Liver (tissue), 9 donors: ENCODE data around the gene RNF144A. TPM values are rescaled to one million over a fixed set of nuclear protein-coding genes. Genes with fewer than 3 reads are reported as not detected.

Source experiments
- DNase-seq: peaks from one replicate; pipeline ENCODE4 v3.0.0-alpha.2; 2017; ENCODE audit warnings: low spot score
- H3K27ac ChIP-seq, 2 donors: one replicate each; pipeline ENCODE4 v1.7.0; 2013; ENCODE audit warnings: inconsistent platforms in 2 of 2, low read length in 2 of 2, control low read depth in 1 of 2, low read depth in 1 of 2, mild to moderate bottlenecking in 1 of 2
- H3K27me3 ChIP-seq, 4 donors: one replicate each; pipeline versions ENCODE4 v1.6.1 to v1.7.0; 2013; ENCODE audit warnings: low read length in 3 of 4, inconsistent platforms in 1 of 4, mild to moderate bottlenecking in 1 of 4, moderate library complexity in 1 of 4; ENCODE audit not compliant: control insufficient read depth in 4 of 4, insufficient read depth in 4 of 4
- H3K36me3 ChIP-seq, 4 donors: one replicate each; pipeline versions ENCODE4 v1.6.1 to v1.7.0; 2013; ENCODE audit warnings: low read length in 3 of 4, mild to moderate bottlenecking in 3 of 4, low read depth in 1 of 4, moderate library complexity in 1 of 4; ENCODE audit not compliant: control insufficient read depth in 4 of 4, insufficient read depth in 3 of 4
- H3K4me1 ChIP-seq, 4 donors: one replicate each; pipeline versions ENCODE4 v1.6.1 to v1.7.0; 2013; ENCODE audit warnings: low read length in 3 of 4, mild to moderate bottlenecking in 3 of 4, moderate library complexity in 1 of 4; ENCODE audit not compliant: control insufficient read depth in 4 of 4, insufficient read depth in 4 of 4
- H3K4me3 ChIP-seq, 3 donors: one replicate each; pipeline versions ENCODE4 v1.6.1 to v1.7.0; 2013; ENCODE audit warnings: low read length in 3 of 3, control low read depth in 1 of 3, low read depth in 1 of 3, mild to moderate bottlenecking in 1 of 3
- H3K9ac ChIP-seq, 2 donors: one replicate each; pipeline ENCODE4 v1.7.0; 2013; ENCODE audit warnings: low read length in 2 of 2, mild to moderate bottlenecking in 2 of 2, moderate library complexity in 2 of 2, control low read depth in 1 of 2, low read depth in 1 of 2
- H3K9me3 ChIP-seq, 4 donors: one replicate each; pipeline versions ENCODE4 v1.6.1 to v1.7.0; 2013; ENCODE audit warnings: low read length in 3 of 4; ENCODE audit not compliant: control insufficient read depth in 4 of 4
- EGR1 ChIP-seq, 2 donors: IDR thresholded peaks; 2 replicates each; pipeline ENCODE4 v1.6.1; 2016 to 2018; ENCODE audit warnings: antibody characterized with exemption in 2 of 2, low read depth in 2 of 2
- FOXA1 ChIP-seq: IDR thresholded peaks from 2 replicates; pipeline ENCODE4 v1.6.1; 2016; ENCODE audit warnings: antibody characterized with exemption
- FOXA2 ChIP-seq: IDR thresholded peaks from 2 replicates; pipeline ENCODE4 v1.6.1; 2016; ENCODE audit warnings: antibody characterized with exemption
- GABPA ChIP-seq, 2 donors: IDR thresholded peaks in 1 of 2; conservative IDR thresholded peaks in 1 of 2; 2 replicates each; pipeline ENCODE4 v1.6.1; 2016; ENCODE audit warnings: antibody characterized with exemption in 2 of 2, mild to moderate bottlenecking in 1 of 2, moderate library complexity in 1 of 2
- HNF4A ChIP-seq, 2 donors: conservative IDR thresholded peaks; 2 replicates each; pipeline ENCODE4 v1.6.1; 2016; ENCODE audit warnings: antibody characterized with exemption in 2 of 2, mild to moderate bottlenecking in 2 of 2
- HNF4G ChIP-seq: IDR thresholded peaks from 2 replicates; pipeline ENCODE4 v1.6.1; 2016; ENCODE audit warnings: antibody characterized with exemption
- JUND ChIP-seq, 2 donors: IDR thresholded peaks; 2 replicates each; pipeline ENCODE4 v1.6.1; 2016; ENCODE audit warnings: antibody characterized with exemption in 2 of 2
- MAX ChIP-seq: IDR thresholded peaks from 2 replicates; pipeline ENCODE4 v1.6.1; 2016; ENCODE audit warnings: antibody characterized with exemption
- NR2F2 ChIP-seq: IDR thresholded peaks from 2 replicates; pipeline ENCODE4 v1.6.1; 2016; ENCODE audit warnings: antibody characterized with exemption
- RAD21 ChIP-seq, 2 donors: IDR thresholded peaks; 2 replicates each; pipeline ENCODE4 v1.6.1; 2016; ENCODE audit warnings: antibody characterized with exemption in 2 of 2, mild to moderate bottlenecking in 2 of 2
- REST ChIP-seq: IDR thresholded peaks from 2 replicates; pipeline ENCODE4 v1.6.1; 2016; ENCODE audit warnings: antibody characterized with exemption, mild to moderate bottlenecking
- RXRA ChIP-seq, 2 donors: IDR thresholded peaks; 2 replicates each; pipeline ENCODE4 v1.6.1; 2017 to 2018; ENCODE audit warnings: antibody characterized with exemption in 2 of 2, mild to moderate bottlenecking in 1 of 2
- SP1 ChIP-seq: IDR thresholded peaks from 2 replicates; pipeline ENCODE4 v1.6.1; 2018; ENCODE audit warnings: antibody characterized with exemption, mild to moderate bottlenecking
- TAF1 ChIP-seq: conservative IDR thresholded peaks from 2 replicates; pipeline ENCODE4 v1.6.1; 2016; ENCODE audit warnings: antibody characterized with exemption, mild to moderate bottlenecking
- YY1 ChIP-seq: IDR thresholded peaks from 2 replicates; pipeline ENCODE4 v1.6.1; 2016; ENCODE audit warnings: antibody characterized with exemption, mild to moderate bottlenecking
- WGBS: extraction: QIAGEN DNeasy Blood & Tissue Kit; methylation state at CpG from one replicate; pipeline ENCODE4 v1.1.7; 2013; 5-methylcytosine and 5-hydroxymethylcytosine counted together
- polyA plus RNA-seq, 2 donors: library from polyadenylated mRNA; stranded (reverse) in 1 of 2; unstranded in 1 of 2; fragments of 200-250 nt in 1 of 2; fragments of >200 nt in 1 of 2; fragmentation: Nextera tagmentation in 1 of 2; extraction: Ambion mirVana in 1 of 2; gene quantifications; one replicate each; pipeline versions ENCODE4 v1.2.1 to v1.2.3, GENCODE V29; 2013 to 2015
- total RNA-seq, 2 donors: library from RNA; depleted of rRNA; stranded (reverse); fragments of >200 nt; gene quantifications; one replicate each; pipeline ENCODE4 v1.2.3, GENCODE V29; 2014
- TF ChIP-seq, protein P1 (sequence below): IDR thresholded peaks from 2 replicates; pipeline ENCODE4 v1.6.1; 2016; ENCODE audit warnings: antibody characterized with exemption
- TF ChIP-seq, protein P2 (sequence below): fragments of 150-350 bp; IDR thresholded peaks from 2 replicates; pipeline ENCODE4 v1.5.1; 2017; ENCODE audit warnings: improper control_type of control experiment, low read depth, low read length; ENCODE audit not compliant: missing input control
- donor health status: healthy.
- donor health status: healthy.
- donor health status: healthy.
- donor health status: healthy.
- donor health status: healthy.

Gene RNF144A
- total and polyA plus RNA-seq, 4 donors: 1.0 to 10.4 (median 2.3) TPM

DNA sequence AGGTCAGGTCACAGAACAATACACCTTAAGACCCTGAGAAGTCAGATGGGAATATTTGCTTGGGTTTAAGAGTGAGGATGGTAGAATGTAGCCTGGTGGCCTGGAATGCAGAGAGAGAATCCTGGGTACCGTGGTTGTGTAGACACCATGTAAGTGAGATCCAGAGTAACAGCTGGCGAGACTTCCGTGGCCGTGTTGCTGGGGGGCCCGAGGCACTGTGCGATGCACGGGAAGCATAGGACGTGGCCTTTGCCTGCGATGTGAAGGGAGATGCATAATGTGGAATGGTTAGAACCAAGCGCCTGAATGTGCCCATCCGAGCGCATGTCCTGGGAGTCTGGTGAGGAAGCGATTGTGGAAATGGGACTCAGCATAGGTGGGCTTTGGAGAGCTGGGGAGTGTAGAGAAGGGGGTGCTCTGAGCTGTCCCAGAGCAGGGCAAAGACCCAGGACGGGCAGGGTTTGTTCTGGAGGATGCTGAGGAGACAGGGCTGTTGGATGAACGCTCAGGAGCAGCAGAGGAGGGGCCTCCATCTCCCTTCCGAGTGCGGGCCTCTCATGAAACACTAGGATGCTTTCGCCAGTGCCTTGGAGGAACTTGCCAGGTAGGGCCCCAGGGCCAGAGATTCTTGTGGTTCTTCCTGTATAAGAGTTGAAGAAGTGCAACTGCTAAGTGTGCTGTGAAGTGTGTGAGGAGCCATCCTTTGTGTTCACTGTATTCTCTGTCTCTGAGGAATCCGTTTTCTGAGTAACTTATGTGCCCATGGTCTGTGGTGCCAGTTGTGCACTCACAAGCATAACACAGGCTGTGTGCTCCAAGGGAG, 7.1 kb downstream of the RNF144A start:
- Histone ChIP-seq H3K4me1 (peaks cover 0 to 5% (median 4%) of the 10 kb centered on the region in 4 donors), H3K36me3 (no peaks in the 10 kb centered on the region), H3K27ac (no peak overlapping the region), H3K27me3 (no peaks in the 10 kb centered on the region), H3K9me3 (no peaks in the 10 kb centered on the region), H3K9ac (no peak overlapping the region), H3K4me3 (no peak overlapping the region)
- TF ChIP-seq REST (no peak), HNF4G (no peak), FOXA2 (no peak), GABPA (IDR thresholded peaks at IDR 0.05 in 1 of 2, conservative IDR thresholded peaks at IDR 0.05 in 1 of 2) (no peak), NR2F2 (no peak), YY1 (no peak), TAF1 (no peak), RAD21 (IDR thresholded peaks at IDR 0.05) (no peak), HNF4A (conservative IDR thresholded peaks at IDR 0.05) (no peak), RXRA (IDR thresholded peaks at IDR 0.05) (no peak), SP1 (no peak), MAX (no peak), FOXA1 (no peak), JUND (IDR thresholded peaks at IDR 0.05) (no peak), EGR1 (IDR thresholded peaks at IDR 0.05; ENCODE audit: low read depth in 2 of 2) (no peak)
- TF ChIP-seq, protein P1, sequence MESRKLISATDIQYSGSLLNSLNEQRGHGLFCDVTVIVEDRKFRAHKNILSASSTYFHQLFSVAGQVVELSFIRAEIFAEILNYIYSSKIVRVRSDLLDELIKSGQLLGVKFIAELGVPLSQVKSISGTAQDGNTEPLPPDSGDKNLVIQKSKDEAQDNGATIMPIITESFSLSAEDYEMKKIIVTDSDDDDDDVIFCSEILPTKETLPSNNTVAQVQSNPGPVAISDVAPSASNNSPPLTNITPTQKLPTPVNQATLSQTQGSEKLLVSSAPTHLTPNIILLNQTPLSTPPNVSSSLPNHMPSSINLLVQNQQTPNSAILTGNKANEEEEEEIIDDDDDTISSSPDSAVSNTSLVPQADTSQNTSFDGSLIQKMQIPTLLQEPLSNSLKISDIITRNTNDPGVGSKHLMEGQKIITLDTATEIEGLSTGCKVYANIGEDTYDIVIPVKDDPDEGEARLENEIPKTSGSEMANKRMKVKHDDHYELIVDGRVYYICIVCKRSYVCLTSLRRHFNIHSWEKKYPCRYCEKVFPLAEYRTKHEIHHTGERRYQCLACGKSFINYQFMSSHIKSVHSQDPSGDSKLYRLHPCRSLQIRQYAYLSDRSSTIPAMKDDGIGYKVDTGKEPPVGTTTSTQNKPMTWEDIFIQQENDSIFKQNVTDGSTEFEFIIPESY: no peak
- TF ChIP-seq, protein P2, sequence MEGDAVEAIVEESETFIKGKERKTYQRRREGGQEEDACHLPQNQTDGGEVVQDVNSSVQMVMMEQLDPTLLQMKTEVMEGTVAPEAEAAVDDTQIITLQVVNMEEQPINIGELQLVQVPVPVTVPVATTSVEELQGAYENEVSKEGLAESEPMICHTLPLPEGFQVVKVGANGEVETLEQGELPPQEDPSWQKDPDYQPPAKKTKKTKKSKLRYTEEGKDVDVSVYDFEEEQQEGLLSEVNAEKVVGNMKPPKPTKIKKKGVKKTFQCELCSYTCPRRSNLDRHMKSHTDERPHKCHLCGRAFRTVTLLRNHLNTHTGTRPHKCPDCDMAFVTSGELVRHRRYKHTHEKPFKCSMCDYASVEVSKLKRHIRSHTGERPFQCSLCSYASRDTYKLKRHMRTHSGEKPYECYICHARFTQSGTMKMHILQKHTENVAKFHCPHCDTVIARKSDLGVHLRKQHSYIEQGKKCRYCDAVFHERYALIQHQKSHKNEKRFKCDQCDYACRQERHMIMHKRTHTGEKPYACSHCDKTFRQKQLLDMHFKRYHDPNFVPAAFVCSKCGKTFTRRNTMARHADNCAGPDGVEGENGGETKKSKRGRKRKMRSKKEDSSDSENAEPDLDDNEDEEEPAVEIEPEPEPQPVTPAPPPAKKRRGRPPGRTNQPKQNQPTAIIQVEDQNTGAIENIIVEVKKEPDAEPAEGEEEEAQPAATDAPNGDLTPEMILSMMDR: no peak
- no peak for DNase-seq
- WGBS: 96% methylated on average over 19 of the region's 19 CpGs
